A549 (cell line): Measurements from ENCODE around the gene CHRNA4. TPM values are rescaled to one million over a fixed set of nuclear protein-coding genes. Genes with fewer than 3 reads are reported as not detected.

ENCODE experiments used
- ATAC-seq, 2 experiments: fragments of 200-7000 bp in 1 of 2; fragments of >200 bp in 1 of 2; cut with Nextera tagmentation in 1 of 2; cut with Tn5 transposase in 1 of 2; 3 replicates each; pipeline versions ENCODE4 v1.8.0 to v1.9.1; 2018 to 2020; ENCODE audit warnings: mild to moderate bottlenecking in 1 of 2, moderate library complexity in 1 of 2
- CTCF ChIA-PET: fragments of 300-600 bp; sonication (Branson Sonifier 250); formaldehyde crosslinking; extraction: SDS; loops from one replicate; lab custom pipeline; 2021; ENCODE audit warnings: antibody characterized with exemption, inconsistent platforms; lab: Yijun Ruan, JAX
- POLR2A ChIA-PET: fragments of 350-600 bp; formaldehyde crosslinking; extraction: SDS; loops from one replicate; lab custom pipeline; 2021; ENCODE audit warnings: antibody characterized with exemption, inconsistent platforms; lab: Yijun Ruan, JAX
- DNase-seq, 2 experiments: peaks; one replicate each; pipeline versions ENCODE4 v3.0.0 to v3.0.0-alpha.2; 2011 to 2016; ENCODE audit warnings: low read depth in 1 of 2, low spot score in 1 of 2
- FAIRE-seq: peaks from 2 replicates; lab custom pipeline; 2011; peaks lifted over from hg19 to GRCh38; lab: Jason Lieb, UNC
- H3K27ac ChIP-seq, 2 experiments: fragments of >200 bp; sonication (Bioruptor Twin); formaldehyde crosslinking; 3 replicates each; pipeline ENCODE4 v1.5.1; 2016 to 2017
- H3K4me1 ChIP-seq: fragments of >200 bp; sonication (Bioruptor Twin); formaldehyde crosslinking; 3 replicates; pipeline ENCODE4 v1.6.1; 2016
- H3K4me2 ChIP-seq: fragments of >200 bp; sonication (Bioruptor Twin); formaldehyde crosslinking; 3 replicates; pipeline ENCODE4 v1.6.1; 2016
- H3K4me3 ChIP-seq: fragments of >200 bp; sonication (Bioruptor Twin); formaldehyde crosslinking; 3 replicates; pipeline ENCODE4 v1.5.1; 2016
- H3K9me3 ChIP-seq: fragments of >200 bp; sonication (Bioruptor Twin); formaldehyde crosslinking; 3 replicates; pipeline ENCODE4 v1.6.1; 2016
- BHLHE40 ChIP-seq: IDR thresholded peaks from 2 replicates; pipeline ENCODE4 v1.6.1; 2012; ENCODE audit warnings: low read depth, low read length, inconsistent platforms
- CBX8 ChIP-seq: fragments of 200-600 bp; sonication (generic); IDR thresholded peaks from 2 replicates; pipeline ENCODE4 v1.6.1; 2016
- E2F6 ChIP-seq: IDR thresholded peaks from 2 replicates; pipeline ENCODE4 v1.6.1; 2012; ENCODE audit warnings: low read depth, borderline replicate concordance
- EHMT2 ChIP-seq: fragments of 200-600 bp; sonication (generic); IDR thresholded peaks from 2 replicates; pipeline ENCODE4 v1.6.1; 2016; ENCODE audit warnings: antibody characterized with exemption, low read depth, mild to moderate bottlenecking, moderate library complexity
- ELK1 ChIP-seq: fragments of 150-350 bp; IDR thresholded peaks from 2 replicates; pipeline ENCODE4 v1.6.1; 2014; ENCODE audit warnings: low read depth, mild to moderate bottlenecking, low read length
- ESRRA ChIP-seq: fragments of 150-350 bp; IDR thresholded peaks from 2 replicates; pipeline ENCODE4 v1.6.1; 2014; ENCODE audit warnings: mild to moderate bottlenecking, low read length, borderline replicate concordance
- FOSL2 ChIP-seq, 2 experiments: fragments of 450-650 bp in 1 of 2; fragments of >200 bp in 1 of 2; sonication (Bioruptor Twin) in 1 of 2; formaldehyde crosslinking; IDR thresholded peaks; 2 replicates each; pipeline versions ENCODE4 v1.5.0 to v1.6.1; 2016 to 2020; ENCODE audit warnings: mild to moderate bottlenecking in 1 of 2, moderate library complexity in 1 of 2
- FOXS1 ChIP-seq: fragments of 250-450 bp; sonication (Bioruptor Pico); IDR thresholded peaks from 2 replicates; pipeline ENCODE4 v1.5.0; 2020; ENCODE audit warnings: mild to moderate bottlenecking, moderate library complexity
- GATA3 ChIP-seq: IDR thresholded peaks from 2 replicates; pipeline ENCODE4 v1.6.1; 2012; ENCODE audit warnings: borderline replicate concordance
- HMGXB4 ChIP-seq: fragments of 250-450 bp; sonication (Bioruptor Pico); IDR thresholded peaks from 2 replicates; pipeline ENCODE4 v1.5.0; 2021; ENCODE audit warnings: mild to moderate bottlenecking, moderate library complexity, borderline replicate concordance
- JUNB ChIP-seq: fragments of >200 bp; sonication (Bioruptor Twin); formaldehyde crosslinking; IDR thresholded peaks from 2 replicates; pipeline ENCODE4 v1.6.1; 2016
- MAFK ChIP-seq: fragments of 450-650 bp; IDR thresholded peaks from 2 replicates; pipeline ENCODE4 v1.6.1; 2014; ENCODE audit not compliant: partially characterized antibody
- NPAS2 ChIP-seq: fragments of 250-450 bp; sonication (Bioruptor Pico); IDR thresholded peaks from 2 replicates; pipeline ENCODE4 v1.8.0; 2022; ENCODE audit warnings: mild to moderate bottlenecking, moderate library complexity, borderline replicate concordance
- NR3C1 ChIP-seq: fragments of >200 bp; sonication (Bioruptor Twin); formaldehyde crosslinking; IDR thresholded peaks from 3 replicates; pipeline ENCODE4 v1.6.1; 2017
- PBX3 ChIP-seq: IDR thresholded peaks from 2 replicates; pipeline ENCODE4 v1.6.1; 2012
- POLR2AphosphoS2 ChIP-seq: conservative IDR thresholded peaks from 2 replicates; pipeline ENCODE4 v1.6.1; 2012; ENCODE audit warnings: low read length, improper control_type of control experiment, inconsistent platforms
- RAD21 ChIP-seq, 2 experiments: fragments of >200 bp in 1 of 2; sonication (Bioruptor Twin) in 1 of 2; formaldehyde crosslinking in 1 of 2; IDR thresholded peaks in 1 of 2; conservative IDR thresholded peaks in 1 of 2; 2 replicates in 1 of 2; 3 replicates in 1 of 2; pipeline ENCODE4 v1.6.1; 2012 to 2018; ENCODE audit warnings: inconsistent platforms in 1 of 2
- RFX5 ChIP-seq: fragments of 450-650 bp; IDR thresholded peaks from 2 replicates; pipeline ENCODE4 v1.7.1; 2014; ENCODE audit warnings: antibody characterized with exemption, mild to moderate bottlenecking, moderate library complexity
- RNF2 ChIP-seq: fragments of 200-600 bp; sonication (generic); IDR thresholded peaks from 2 replicates; pipeline ENCODE4 v1.6.1; 2016; ENCODE audit warnings: low read depth, mild to moderate bottlenecking, antibody characterized with exemption, moderate library complexity, borderline replicate concordance
- SMC3 ChIP-seq: fragments of >200 bp; sonication (Bioruptor Twin); formaldehyde crosslinking; IDR thresholded peaks from 3 replicates; pipeline ENCODE4 v1.6.1; 2018; ENCODE audit warnings: inconsistent platforms
- SREBF2 ChIP-seq: fragments of 450-650 bp; IDR thresholded peaks from 2 replicates; pipeline ENCODE4 v1.6.1; 2014; ENCODE audit warnings: mild to moderate bottlenecking, moderate library complexity
- ZSCAN20 ChIP-seq: fragments of 250-450 bp; sonication (Bioruptor Pico); IDR thresholded peaks from 2 replicates; pipeline ENCODE4 v1.8.0; 2022; ENCODE audit warnings: mild to moderate bottlenecking, moderate library complexity
- WGBS: methylation state at CpG from one replicate; pipeline ENCODE4 v1.1.6; 2017; ENCODE audit errors: missing lambda C conversion rate; 5-methylcytosine and 5-hydroxymethylcytosine counted together
- polyA plus RNA-seq, 4 experiments: library from polyadenylated mRNA; depleted of rRNA in 3 of 4; stranded (reverse); fragments of >200 nt; fragmentation: RNase III in 1 of 4; extraction: RNeasy Plus Mini Kit Qiagen cat#74134 plus additional on column Dnase treatment in 1 of 4; gene quantifications; 2 replicates in 3 of 4; 3 replicates in 1 of 4; pipeline ENCODE4 v1.2.3, GENCODE V29; 2011 to 2017

The CHRNA4 gene
- polyA plus RNA-seq, 2 of the 4 experiments (the other 2 are of a cell fraction): 0.03 to 0.23 TPM

- TF ChIP-seq FOSL2 (IDR thresholded peaks at IDR 0.05) (no peak), FOSL2 (CRISPR knock-in tag; IDR thresholded peaks at IDR 0.05) (no peak), ESRRA (no peak), CBX8 (no peak), RNF2 (no peak)
These were observed 3.8 kb upstream of the CHRNA4 start (continued) for GRCh38 chr20:63364801-63365585.

- Histone ChIP-seq H3K4me3 (no peak overlapping the region), H3K4me2 (no peak overlapping the region), H3K4me1 (0 out of 3 replicates have a peak, but pooled peaks cover 4% of the 10 kb centered on the region), H3K27ac (no peak overlapping the region), H3K9me3 (no peaks in the 10 kb centered on the region)
- ChIA-PET POLR2A (no interaction called here), CTCF (interaction anchor here (1.8 to 2.3 kb wide), 3 partner anchors 19 to 140 kb away, joined by 4 to 8 read pairs (median 6); no protein-coding TSS in a partner anchor)
- FAIRE-seq (no peak), ATAC-seq (no peak), DNase-seq (no peak)
- no peak for TF ChIP-seq EHMT2
- no peak for TF ChIP-seq HMGXB4
- TF ChIP-seq NR3C1: no peak
- TF ChIP-seq ZSCAN20 (CRISPR knock-in tag): no peak
- TF ChIP-seq SREBF2: no peak
- no peak for TF ChIP-seq JUNB
- no peak for TF ChIP-seq FOXS1 (CRISPR knock-in tag)
- no peak for TF ChIP-seq RNF2
- no peak for TF ChIP-seq ELK1
- no peak for TF ChIP-seq BHLHE40
- TF ChIP-seq RAD21 (conservative IDR thresholded peaks at IDR 0.05 in 1 of 2, IDR thresholded peaks at IDR 0.05 in 1 of 2): no peak
- no peak for TF ChIP-seq RFX5
- WGBS: 74% methylated on average over 19 of the region's 19 CpGs
These were observed 2.9 kb upstream of the CHRNA4 start for GRCh38 chr20:63363981-63364561.

GRCh38 chr20:63363013-63363957 lies 2.1 kb upstream of the CHRNA4 start:
- ATAC-seq (no peak), FAIRE-seq (no peak), DNase-seq (no peak)
- Histone ChIP-seq H3K27ac (no peak overlapping the region), H3K9me3 (no peaks in the 10 kb centered on the region), H3K4me1 (0 out of 3 replicates have a peak, but pooled peaks cover 4% of the 10 kb centered on the region), H3K4me3 (no peak overlapping the region), H3K4me2 (no peak overlapping the region)
- TF ChIP-seq SREBF2: no peak
- no peak for TF ChIP-seq SMC3
- TF ChIP-seq EHMT2: no peak
- no peak for TF ChIP-seq NPAS2 (CRISPR knock-in tag)
- TF ChIP-seq MAFK: no peak
- TF ChIP-seq PBX3: no peak
- TF ChIP-seq E2F6: no peak
- no peak for TF ChIP-seq FOXS1 (CRISPR knock-in tag)
- no peak for TF ChIP-seq POLR2AphosphoS2
- no peak for TF ChIP-seq ZSCAN20 (CRISPR knock-in tag)
- no peak for TF ChIP-seq GATA3
- 74% methylated on average over 16 of the region's 23 CpGs for WGBS
- POLR2A ChIA-PET: no interaction called here
- CTCF ChIA-PET: interaction anchor here (0.9 to 2.3 kb wide), 5 partner anchors 18 to 140 kb away, joined by 4 to 11 read pairs (median 6); no protein-coding TSS in a partner anchor
